ENCODE results near the gene N4BP3.

DNA sequence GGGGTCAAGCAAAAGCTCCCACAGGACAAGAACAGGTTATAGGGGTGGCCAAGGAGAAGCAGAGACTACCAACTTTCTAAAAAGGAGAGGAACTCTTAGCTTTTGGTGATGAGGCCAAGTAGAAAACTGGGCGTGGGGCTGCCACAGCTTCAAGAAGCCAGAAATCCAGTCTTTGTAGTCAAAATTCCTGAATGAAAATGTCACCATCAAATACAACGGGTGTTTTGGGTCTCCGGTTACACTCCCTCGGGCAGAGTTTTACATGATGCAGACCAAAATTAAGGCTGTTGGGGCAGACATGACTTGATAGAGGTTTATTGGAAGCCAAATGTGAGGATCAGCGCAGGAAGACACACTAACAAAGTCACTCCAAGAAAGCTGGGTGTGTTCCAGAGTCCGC is 29.4 kb upstream of the N4BP3 start:
- TF ChIP-seq CTCF (IDR thresholded peaks at IDR 0.05) (no peak), POLR2A (IDR thresholded peaks at IDR 0.05) (no peak)
